Measurements from ENCODE around the gene CCDC187.

The CCDC187 gene

GRCh38 chr9:136289651-136290507 is 14.0 kb downstream of the CCDC187 start:
- Histone ChIP-seq H3K27me3 (ENCODE audit: insufficient read depth, insufficient read length) (no peaks in the 10 kb centered on the region), H3K4me1 (ENCODE audit: insufficient read depth, insufficient read length) (peaks cover 4% of the 10 kb centered on the region), H3K4me3 (ENCODE audit: insufficient read length, low read depth) (no peak overlapping the region), H3K9me3 (ENCODE audit: insufficient read depth, low read length) (peaks cover 10% of the 10 kb centered on the region; the same call in 1 of the 2 replicates), H3K9ac (ENCODE audit: insufficient read length, low read depth) (peak overlapping the region; percentile 37), H3K36me3 (ENCODE audit: insufficient read depth, insufficient read length, low read length) (no peaks in the 10 kb centered on the region)
- no peak for DNase-seq (ENCODE audit: low read depth, low spot score)
- TF ChIP-seq ZNF274 (IDR thresholded peaks at IDR 0.05; ENCODE audit: low read depth, low read length): no peak
- TF ChIP-seq SUZ12 (IDR thresholded peaks at IDR 0.05; ENCODE audit: extremely low read depth, insufficient read depth, insufficient read length): no peak
- TF ChIP-seq YY1 (IDR thresholded peaks at IDR 0.05; ENCODE audit: insufficient read depth, insufficient read length): no peak

- Histone ChIP-seq H3K4me1 (ENCODE audit: insufficient read depth, insufficient read length) (peaks cover 14% of the 10 kb centered on the region), H3K9me3 (ENCODE audit: insufficient read depth, low read length) (0 out of 2 replicates have a peak, but pooled peaks cover 2% of the 10 kb centered on the region), H3K9ac (ENCODE audit: insufficient read length, low read depth) (peak overlapping the region; percentile 38), H3K36me3 (ENCODE audit: insufficient read depth, insufficient read length, low read length) (no peaks in the 10 kb centered on the region), H3K27me3 (ENCODE audit: insufficient read depth, insufficient read length) (no peaks in the 10 kb centered on the region), H3K4me3 (ENCODE audit: insufficient read length, low read depth) (no peak overlapping the region)
- TF ChIP-seq ZNF274 (IDR thresholded peaks at IDR 0.05; ENCODE audit: low read depth, low read length) (no peak), YY1 (IDR thresholded peaks at IDR 0.05; ENCODE audit: insufficient read depth, insufficient read length) (no peak), SUZ12 (IDR thresholded peaks at IDR 0.05; ENCODE audit: extremely low read depth, insufficient read depth, insufficient read length) (no peak)
- no peak for DNase-seq (ENCODE audit: low read depth, low spot score)
Measured at GRCh38 chr9:136287960-136288753, 15.7 kb downstream of the CCDC187 start.

- DNase-seq (ENCODE audit: low read depth, low spot score): no peak
- no peaks in the 10 kb centered on the region for H3K27me3 ChIP-seq (ENCODE audit: insufficient read depth, insufficient read length)
- no peak overlapping the region for H3K4me3 ChIP-seq (ENCODE audit: insufficient read length, low read depth)
- no peaks in the 10 kb centered on the region for H3K36me3 ChIP-seq (ENCODE audit: insufficient read depth, insufficient read length, low read length)
- H3K9ac ChIP-seq (ENCODE audit: insufficient read length, low read depth): no peak overlapping the region
- H3K4me1 ChIP-seq (ENCODE audit: insufficient read depth, insufficient read length): peaks cover 19% of the 10 kb centered on the region
- H3K9me3 ChIP-seq (ENCODE audit: insufficient read depth, low read length): no peaks in the 10 kb centered on the region
- TF ChIP-seq SUZ12 (IDR thresholded peaks at IDR 0.05; ENCODE audit: extremely low read depth, insufficient read depth, insufficient read length): no peak
- TF ChIP-seq ZNF274 (IDR thresholded peaks at IDR 0.05; ENCODE audit: low read depth, low read length): no peak
- TF ChIP-seq YY1 (IDR thresholded peaks at IDR 0.05; ENCODE audit: insufficient read depth, insufficient read length): no peak
Measured at GRCh38 chr9:136286987-136287379, 16.9 kb downstream of the CCDC187 start.

GRCh38 chr9:136286359-136286986 is 17.4 kb downstream of the CCDC187 start:
- H3K9ac ChIP-seq (ENCODE audit: insufficient read length, low read depth): no peak overlapping the region
- no peak overlapping the region for H3K4me3 ChIP-seq (ENCODE audit: insufficient read length, low read depth)
- no peaks in the 10 kb centered on the region for H3K9me3 ChIP-seq (ENCODE audit: insufficient read depth, low read length)
- H3K36me3 ChIP-seq (ENCODE audit: insufficient read depth, insufficient read length, low read length): no peaks in the 10 kb centered on the region
- H3K4me1 ChIP-seq (ENCODE audit: insufficient read depth, insufficient read length): peaks cover 21% of the 10 kb centered on the region
- H3K27me3 ChIP-seq (ENCODE audit: insufficient read depth, insufficient read length): no peaks in the 10 kb centered on the region
- no peak for DNase-seq (ENCODE audit: low read depth, low spot score)
- TF ChIP-seq YY1 (IDR thresholded peaks at IDR 0.05; ENCODE audit: insufficient read depth, insufficient read length) (no peak), ZNF274 (IDR thresholded peaks at IDR 0.05; ENCODE audit: low read depth, low read length) (no peak), SUZ12 (IDR thresholded peaks at IDR 0.05; ENCODE audit: extremely low read depth, insufficient read depth, insufficient read length) (no peak)

GRCh38 chr9:136285501-136286358 is 18.2 kb downstream of the CCDC187 start:
- H3K4me1 ChIP-seq (ENCODE audit: insufficient read depth, insufficient read length): peaks cover 21% of the 10 kb centered on the region
- no peaks in the 10 kb centered on the region for H3K27me3 ChIP-seq (ENCODE audit: insufficient read depth, insufficient read length)
- H3K4me3 ChIP-seq (ENCODE audit: insufficient read length, low read depth): no peak overlapping the region
- H3K9ac ChIP-seq (ENCODE audit: insufficient read length, low read depth): no peak overlapping the region
- no peak for DNase-seq (ENCODE audit: low read depth, low spot score)
- no peaks in the 10 kb centered on the region for H3K36me3 ChIP-seq (ENCODE audit: insufficient read depth, insufficient read length, low read length)
- H3K9me3 ChIP-seq (ENCODE audit: insufficient read depth, low read length): no peaks in the 10 kb centered on the region
- TF ChIP-seq ZNF274 (IDR thresholded peaks at IDR 0.05; ENCODE audit: low read depth, low read length) (no peak), SUZ12 (IDR thresholded peaks at IDR 0.05; ENCODE audit: extremely low read depth, insufficient read depth, insufficient read length) (no peak), YY1 (IDR thresholded peaks at IDR 0.05; ENCODE audit: insufficient read depth, insufficient read length) (no peak)

GRCh38 chr9:136284951-136285350 is 18.9 kb downstream of the CCDC187 start:
- no peak for TF ChIP-seq SUZ12 (IDR thresholded peaks at IDR 0.05; ENCODE audit: extremely low read depth, insufficient read depth, insufficient read length)
- TF ChIP-seq ZNF274 (IDR thresholded peaks at IDR 0.05; ENCODE audit: low read depth, low read length): no peak
- no peak for TF ChIP-seq YY1 (IDR thresholded peaks at IDR 0.05; ENCODE audit: insufficient read depth, insufficient read length)
- Histone ChIP-seq H3K4me3 (ENCODE audit: insufficient read length, low read depth) (no peak overlapping the region), H3K36me3 (ENCODE audit: insufficient read depth, insufficient read length, low read length) (no peaks in the 10 kb centered on the region), H3K9me3 (ENCODE audit: insufficient read depth, low read length) (no peaks in the 10 kb centered on the region), H3K27me3 (ENCODE audit: insufficient read depth, insufficient read length) (no peaks in the 10 kb centered on the region), H3K4me1 (ENCODE audit: insufficient read depth, insufficient read length) (peaks cover 17% of the 10 kb centered on the region), H3K9ac (ENCODE audit: insufficient read length, low read depth) (no peak overlapping the region)
- DNase-seq (ENCODE audit: low read depth, low spot score): no peak

All from NT2/D1 (cell line).